Measurements from ENCODE around the gene RARS2.

RARS2 gene

DNA sequence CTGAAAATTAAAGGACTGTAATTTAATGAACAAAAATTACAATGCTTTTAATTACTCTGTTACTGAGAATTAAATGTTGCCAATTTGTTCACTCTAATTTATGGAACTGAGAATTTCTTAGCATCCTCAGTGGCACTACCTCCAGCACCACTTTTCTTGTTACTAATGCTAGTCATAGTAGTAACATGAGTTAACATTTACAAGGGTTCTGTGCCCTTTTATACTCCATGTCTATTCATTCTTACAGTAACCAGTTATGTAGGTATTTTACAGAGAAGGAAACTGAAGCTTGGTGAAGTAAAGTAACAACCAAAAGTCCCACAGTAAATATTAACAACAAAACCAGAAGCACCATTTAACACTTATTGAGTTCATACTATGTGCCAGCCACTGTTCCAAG, 34.3 kb downstream of the RARS2 start (continued):
- no peak for TF ChIP-seq PATZ1 (tag by site-specific recombination; IDR thresholded peaks at IDR 0.05)
- TF ChIP-seq SCRT2 (tag by site-specific recombination; IDR thresholded peaks at IDR 0.05): no peak
- TF ChIP-seq ZNF202 (tag by site-specific recombination; IDR thresholded peaks at IDR 0.05; ENCODE audit: borderline replicate concordance): no peak
- no peak for TF ChIP-seq ZNF433 (tag by site-specific recombination; IDR thresholded peaks at IDR 0.05; ENCODE audit: low read depth)

DNA sequence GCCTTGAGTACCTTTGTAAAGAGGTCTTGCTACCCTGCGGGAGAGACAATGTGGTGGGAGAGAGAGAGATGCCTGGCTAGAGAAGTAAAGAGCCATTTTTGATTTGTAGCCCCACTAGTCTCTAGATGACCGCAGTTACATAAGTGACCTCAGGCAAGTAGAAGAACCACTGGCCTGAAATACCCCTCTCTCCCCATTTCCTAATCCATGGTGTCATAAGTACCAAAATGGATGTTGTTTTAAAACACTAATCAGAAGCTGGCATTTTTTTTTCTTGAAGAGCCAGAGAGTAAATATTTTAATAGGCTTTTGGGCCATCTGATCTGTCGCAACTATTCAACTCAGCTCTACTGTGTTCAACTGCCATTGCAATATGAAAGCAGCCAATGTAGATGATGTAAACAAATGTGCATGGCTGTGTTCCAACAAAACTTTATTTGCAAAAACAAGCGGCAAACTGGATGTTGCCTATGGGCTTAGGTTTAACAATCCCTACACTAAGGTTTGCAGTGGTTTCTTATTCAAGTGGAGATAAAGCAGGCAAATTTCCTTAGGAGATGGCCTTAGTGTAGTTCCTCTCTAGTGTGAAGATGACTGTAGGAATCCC, 36.5 kb downstream of the RARS2 start:
- POLR2A ChIA-PET: no interaction called here
- CTCF ChIA-PET: interaction anchor here (0.6 kb wide), 1 partner anchor 10 kb away, joined by 3 read pairs; no protein-coding TSS in a partner anchor
- H3K36me3 ChIP-seq (ENCODE audit: control insufficient read depth in 2 of 2, insufficient read depth in 1 of 2, low read length in 2 of 2): peaks cover 36 to 61% of the 10 kb centered on the region in 2 experiments

DNA sequence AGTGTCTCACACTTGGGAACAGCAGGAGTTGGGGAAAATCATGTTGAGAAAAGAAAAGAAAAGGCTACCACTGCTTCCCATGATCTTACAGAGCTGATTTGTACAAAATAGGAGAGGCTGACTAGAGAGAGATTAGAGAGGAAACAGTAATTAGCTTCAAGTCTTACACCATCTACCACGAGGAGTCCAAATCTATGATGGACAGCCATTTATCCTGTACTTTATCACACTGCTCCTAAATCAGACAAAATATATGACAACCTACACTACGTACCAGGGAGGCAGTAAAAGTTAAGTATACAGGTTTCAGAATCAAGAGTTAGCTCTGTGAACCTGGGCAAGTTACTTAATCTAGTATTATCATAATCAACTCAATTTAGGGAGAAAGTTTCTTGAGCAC, 38.0 kb downstream of the RARS2 start:
- Histone ChIP-seq H3K36me3 (ENCODE audit: control insufficient read depth in 2 of 2, insufficient read depth in 1 of 2, low read length in 2 of 2) (peaks cover 43 to 51% of the 10 kb centered on the region in 2 experiments), H3K4me3 (ENCODE audit: low read depth, low read length) (no peak overlapping the region), H3K9me3 (ENCODE audit: control insufficient read depth, insufficient read depth, low read depth, low read length) (no peaks in the 10 kb centered on the region), H3K4me1 (ENCODE audit: control insufficient read depth, insufficient read depth, low read length) (no peaks in the 10 kb centered on the region), H3K27ac (ENCODE audit: extremely low read depth, low read depth, low read length) (no peak overlapping the region)
- POLR2A ChIA-PET: no interaction called here
- CTCF ChIA-PET: interaction anchor here (1.4 kb wide), 1 partner anchor 10 kb away, joined by 4 read pairs; no protein-coding TSS in a partner anchor
- TF ChIP-seq, protein P1, sequence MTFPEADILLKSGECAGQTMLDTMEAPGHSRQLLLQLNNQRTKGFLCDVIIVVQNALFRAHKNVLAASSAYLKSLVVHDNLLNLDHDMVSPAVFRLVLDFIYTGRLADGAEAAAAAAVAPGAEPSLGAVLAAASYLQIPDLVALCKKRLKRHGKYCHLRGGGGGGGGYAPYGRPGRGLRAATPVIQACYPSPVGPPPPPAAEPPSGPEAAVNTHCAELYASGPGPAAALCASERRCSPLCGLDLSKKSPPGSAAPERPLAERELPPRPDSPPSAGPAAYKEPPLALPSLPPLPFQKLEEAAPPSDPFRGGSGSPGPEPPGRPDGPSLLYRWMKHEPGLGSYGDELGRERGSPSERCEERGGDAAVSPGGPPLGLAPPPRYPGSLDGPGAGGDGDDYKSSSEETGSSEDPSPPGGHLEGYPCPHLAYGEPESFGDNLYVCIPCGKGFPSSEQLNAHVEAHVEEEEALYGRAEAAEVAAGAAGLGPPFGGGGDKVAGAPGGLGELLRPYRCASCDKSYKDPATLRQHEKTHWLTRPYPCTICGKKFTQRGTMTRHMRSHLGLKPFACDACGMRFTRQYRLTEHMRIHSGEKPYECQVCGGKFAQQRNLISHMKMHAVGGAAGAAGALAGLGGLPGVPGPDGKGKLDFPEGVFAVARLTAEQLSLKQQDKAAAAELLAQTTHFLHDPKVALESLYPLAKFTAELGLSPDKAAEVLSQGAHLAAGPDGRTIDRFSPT (tag by site-specific recombination; IDR thresholded peaks at IDR 0.05): no peak
- TF ChIP-seq TSHZ1 (tag by site-specific recombination; IDR thresholded peaks at IDR 0.05; ENCODE audit: borderline replicate concordance) (no peak), OSR2 (tag by site-specific recombination; IDR thresholded peaks at IDR 0.05) (no peak), ZNF768 (tag by site-specific recombination; IDR thresholded peaks at IDR 0.05) (no peak), ZNF660 (tag by site-specific recombination; IDR thresholded peaks at IDR 0.05) (no peak), ZNF184 (tag by site-specific recombination; IDR thresholded peaks at IDR 0.05) (no peak), ZBTB21 (tag by site-specific recombination; IDR thresholded peaks at IDR 0.05) (no peak), ZNF560 (tag by site-specific recombination; IDR thresholded peaks at IDR 0.05; ENCODE audit: borderline replicate concordance) (no peak), ZNF433 (tag by site-specific recombination; IDR thresholded peaks at IDR 0.05; ENCODE audit: low read depth) (no peak)

More for the DNA sequence above, 36.5 kb downstream of the RARS2 start:
- no peak overlapping the region for H3K27ac ChIP-seq (ENCODE audit: extremely low read depth, low read depth, low read length)
- H3K4me1 ChIP-seq (ENCODE audit: control insufficient read depth, insufficient read depth, low read length): no peaks in the 10 kb centered on the region
- H3K4me3 ChIP-seq (ENCODE audit: low read depth, low read length): no peak overlapping the region
- peak; percentile 42; the same call in 1 of the 2 replicates for TF ChIP-seq ZNF10 (tag by site-specific recombination; IDR thresholded peaks at IDR 0.05)
- TF ChIP-seq YY2 (tag by site-specific recombination; IDR thresholded peaks at IDR 0.05): 0 out of 2 replicates have a peak, but pooled peaks have one; percentile 20
- no peak for TF ChIP-seq ZNF747 (tag by site-specific recombination; IDR thresholded peaks at IDR 0.05)
- TF ChIP-seq, protein P2, sequence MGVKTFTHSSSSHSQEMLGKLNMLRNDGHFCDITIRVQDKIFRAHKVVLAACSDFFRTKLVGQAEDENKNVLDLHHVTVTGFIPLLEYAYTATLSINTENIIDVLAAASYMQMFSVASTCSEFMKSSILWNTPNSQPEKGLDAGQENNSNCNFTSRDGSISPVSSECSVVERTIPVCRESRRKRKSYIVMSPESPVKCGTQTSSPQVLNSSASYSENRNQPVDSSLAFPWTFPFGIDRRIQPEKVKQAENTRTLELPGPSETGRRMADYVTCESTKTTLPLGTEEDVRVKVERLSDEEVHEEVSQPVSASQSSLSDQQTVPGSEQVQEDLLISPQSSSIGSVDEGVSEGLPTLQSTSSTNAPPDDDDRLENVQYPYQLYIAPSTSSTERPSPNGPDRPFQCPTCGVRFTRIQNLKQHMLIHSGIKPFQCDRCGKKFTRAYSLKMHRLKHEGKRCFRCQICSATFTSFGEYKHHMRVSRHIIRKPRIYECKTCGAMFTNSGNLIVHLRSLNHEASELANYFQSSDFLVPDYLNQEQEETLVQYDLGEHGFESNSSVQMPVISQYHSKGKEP (tag by site-specific recombination; IDR thresholded peaks at IDR 0.05): peak; percentile 52; the same call in 1 of the 2 replicates
- H3K9me3 ChIP-seq (ENCODE audit: control insufficient read depth, insufficient read depth, low read depth, low read length): no peaks in the 10 kb centered on the region
